ENCODE results near the gene C3orf85. TPM values are rescaled to one million over a fixed set of nuclear protein-coding genes. Genes with fewer than 3 reads are reported as not detected.

Gene C3orf85
- total RNA-seq, 1 experiment from 2014 or later = not detected

Other genes with a start within 250 kb of the C3orf85 start
- gene GUCA1C, start 182.8 kb upstream of the C3orf85 start, total RNA-seq (2014; rRNA removed; shearing (Covaris generic)) = not detected in 2 replicates
- 0.11 TPM in 1 of 2 replicates, not detected in the other for gene MORC1, start 18.6 kb upstream of the C3orf85 start, total RNA-seq (2014; rRNA removed; shearing (Covaris generic))
- gene DPPA2, start 179.8 kb downstream of the C3orf85 start, total RNA-seq (2014; rRNA removed; shearing (Covaris generic)) = not detected in 2 replicates
- gene DPPA4, start 200.8 kb downstream of the C3orf85 start, total RNA-seq (2014; rRNA removed; shearing (Covaris generic)) = 0.32 TPM in 1 of 2 replicates, not detected in the other

All from SK-MEL-5 (cell line).